NOMO-1 treated with DMSO at 0.1 percent for 48 hours (cell line): ENCODE measurements around the gene DIPK1C.

Experiments
- DNase-seq: peaks from one replicate; lab custom pipeline; 2025; ENCODE audit not compliant: unreplicated experiment; lab: John Stamatoyannopoulos, UW

Gene DIPK1C

GRCh38 chr18:74422541-74422940 lies 34.6 kb downstream of the DIPK1C start:
- DNase-seq, result no peak

DNA sequence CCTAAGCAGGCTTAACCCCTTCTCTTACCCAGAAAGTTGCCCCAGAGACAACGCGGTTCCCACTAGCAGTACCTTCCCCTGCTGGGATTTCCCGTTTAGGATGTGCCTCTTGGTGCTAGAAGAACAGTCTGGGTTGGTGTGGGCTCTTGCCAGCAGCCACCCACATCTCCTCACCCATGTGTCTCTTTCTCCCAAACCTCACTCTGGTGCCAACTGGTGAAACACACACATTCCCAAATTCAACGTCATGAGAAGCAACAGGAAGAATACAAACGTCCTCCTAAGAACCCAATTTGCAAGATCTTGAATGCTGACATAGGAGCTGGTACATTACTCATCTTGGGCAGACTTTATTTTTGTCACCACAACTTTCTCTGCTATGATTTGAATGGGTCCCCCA lies 36.2 kb downstream of the DIPK1C start:
- no peak for DNase-seq

DNA sequence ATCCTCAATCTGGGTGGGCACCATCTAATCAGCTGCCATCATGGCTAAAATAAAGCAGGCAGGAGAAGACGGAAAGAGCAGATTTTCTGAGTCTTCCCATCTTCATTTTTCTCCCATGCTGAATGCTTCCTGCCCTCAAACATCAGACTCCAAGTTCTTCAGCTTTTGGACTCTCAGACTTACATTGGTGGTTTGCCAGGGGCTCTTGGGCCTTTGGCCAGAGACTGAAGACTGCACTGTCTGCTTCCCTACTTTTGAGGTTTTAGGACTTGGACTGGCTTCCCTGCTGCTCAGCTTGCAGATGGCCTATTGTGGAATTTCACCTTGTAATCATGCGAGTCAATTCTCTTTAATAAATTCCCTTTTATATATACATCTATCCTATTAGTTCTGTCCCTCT lies 36.6 kb downstream of the DIPK1C start:
- DNase-seq, result no peak

- DNase-seq, result no peak
Measured at GRCh38 chr18:74419761-74420160, 37.3 kb downstream of the DIPK1C start.

- no peak for DNase-seq
Measured at GRCh38 chr18:74418023-74418422, 39.1 kb downstream of the DIPK1C start.

GRCh38 chr18:74416124-74416523 lies 41.0 kb downstream of the DIPK1C start:
- DNase-seq, result no peak

DNA sequence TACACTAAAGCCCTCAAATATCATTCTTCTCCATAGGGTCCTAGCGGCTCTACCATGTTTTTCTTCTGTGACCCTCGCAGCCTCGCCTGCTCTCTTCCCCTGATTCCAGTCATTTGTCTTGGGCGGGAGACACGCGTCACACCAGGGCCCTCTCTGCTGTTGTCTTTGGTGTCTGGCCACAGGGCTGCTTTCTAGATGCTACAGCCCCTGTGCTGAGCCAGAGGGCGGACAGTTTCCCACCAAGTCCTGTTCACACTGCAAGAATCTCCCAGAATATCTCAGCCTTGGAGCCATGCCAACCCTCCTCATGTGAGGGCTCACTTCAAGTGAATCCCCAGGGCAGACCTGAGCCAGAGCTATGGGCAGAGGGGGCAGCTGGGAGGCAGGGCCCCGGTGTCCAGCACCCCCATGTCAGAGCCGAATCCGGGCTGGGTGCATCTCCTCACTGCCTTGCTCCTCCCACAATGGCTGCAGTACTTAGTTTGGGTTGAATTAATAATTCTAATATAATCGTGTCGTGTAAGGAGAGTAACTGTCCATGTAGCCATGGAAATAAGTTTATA lies 42.1 kb downstream of the DIPK1C start:
- no peak for DNase-seq

GRCh38 chr18:74413836-74414235 lies 43.3 kb downstream of the DIPK1C start:
- DNase-seq, result no peak

DNA sequence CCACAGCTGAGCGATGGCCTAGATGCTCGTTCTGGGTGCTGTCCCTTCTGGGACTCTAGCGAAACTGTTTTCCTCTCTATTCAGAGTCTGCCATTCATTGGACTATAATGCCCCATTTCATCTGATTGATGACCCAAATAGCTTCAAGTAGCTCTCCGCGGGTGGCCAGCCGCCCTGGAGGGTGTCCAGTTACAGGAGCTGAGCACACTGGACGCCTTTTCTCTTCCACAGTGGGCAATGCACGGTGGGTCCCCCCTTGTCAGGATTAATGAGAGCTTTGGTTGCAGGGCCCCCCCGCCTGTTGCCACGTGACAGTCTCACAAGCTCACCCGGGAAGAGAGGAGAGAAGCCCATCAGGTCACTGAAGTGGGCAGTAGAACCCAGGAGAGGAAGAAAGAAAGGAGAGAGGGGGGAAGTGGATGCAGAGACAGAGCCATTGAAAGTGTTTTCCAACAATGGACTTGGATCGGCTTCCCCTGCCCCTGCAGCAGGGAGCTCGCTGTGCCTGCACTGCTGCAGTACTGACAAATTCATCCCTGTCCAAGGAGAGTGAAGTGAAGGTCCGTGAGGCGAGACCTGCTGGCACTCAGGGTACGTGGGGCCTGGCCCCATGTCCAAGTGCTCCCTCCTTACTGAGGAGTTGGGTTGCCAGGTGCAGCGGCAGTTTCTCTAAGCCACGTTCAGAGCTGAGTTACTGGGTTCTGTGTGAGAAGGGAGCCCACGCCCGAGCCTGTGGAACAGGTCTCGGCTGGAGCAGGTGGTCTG lies 44.8 kb downstream of the DIPK1C start:
- DNase-seq, result no peak

DNA sequence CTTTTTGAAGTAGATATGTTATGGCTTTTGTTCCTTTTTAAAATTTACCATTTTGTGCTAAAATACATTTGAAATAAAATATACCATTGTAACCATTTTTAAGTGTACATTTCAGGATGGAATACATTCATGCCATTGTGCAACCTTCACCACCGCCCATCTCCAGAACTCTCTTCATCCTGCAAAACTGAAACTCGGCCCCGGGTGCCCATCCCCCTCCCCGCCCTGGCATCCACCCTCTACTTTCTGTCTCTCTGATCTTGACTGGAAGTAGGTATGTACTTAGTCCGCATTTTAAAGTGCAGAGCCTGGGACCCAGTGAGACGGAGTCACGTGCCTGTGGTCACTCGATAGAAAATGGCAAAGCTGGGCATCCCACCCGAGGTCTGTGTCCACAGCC lies 45.6 kb downstream of the DIPK1C start:
- no peak for DNase-seq

GRCh38 chr18:74410441-74410992 lies 46.6 kb downstream of the DIPK1C start:
- no peak for DNase-seq

- DNase-seq, result peak; percentile 12
Measured at GRCh38 chr18:74407888-74408287, 49.2 kb downstream of the DIPK1C start.

DNA sequence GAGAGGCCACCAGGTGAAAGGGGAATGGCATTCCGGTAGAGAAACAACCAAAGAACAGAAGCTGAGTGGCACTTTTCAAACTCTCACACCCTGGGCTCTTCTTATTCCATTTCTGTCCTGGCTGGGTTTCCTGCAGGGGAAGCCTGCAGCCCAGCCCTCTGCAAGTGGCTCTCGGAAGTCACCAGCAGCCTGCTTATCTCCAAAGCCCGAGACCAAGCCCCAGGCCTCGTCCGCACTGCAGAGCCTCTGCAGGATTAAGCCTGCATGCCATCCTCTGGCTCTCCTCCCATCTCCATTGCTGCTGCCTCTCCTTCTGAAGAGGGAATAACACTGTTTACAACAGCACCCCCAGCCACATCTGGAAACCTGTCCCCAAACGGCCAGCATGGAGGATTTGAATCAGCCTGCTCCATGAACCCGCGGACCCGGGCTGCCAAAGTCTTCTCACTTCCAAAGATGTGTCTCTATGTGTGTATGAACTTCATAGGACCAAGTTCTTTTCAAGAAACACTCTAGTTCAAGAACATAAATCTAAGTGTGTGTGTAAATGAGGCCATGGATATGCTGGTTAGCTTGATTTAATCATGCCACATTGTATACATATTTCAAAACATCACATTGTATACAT lies 54.2 kb downstream of the DIPK1C start:
- DNase-seq, result no peak

- DNase-seq, result no peak
Measured at GRCh38 chr18:74400813-74401212, 56.3 kb downstream of the DIPK1C start.

DNA sequence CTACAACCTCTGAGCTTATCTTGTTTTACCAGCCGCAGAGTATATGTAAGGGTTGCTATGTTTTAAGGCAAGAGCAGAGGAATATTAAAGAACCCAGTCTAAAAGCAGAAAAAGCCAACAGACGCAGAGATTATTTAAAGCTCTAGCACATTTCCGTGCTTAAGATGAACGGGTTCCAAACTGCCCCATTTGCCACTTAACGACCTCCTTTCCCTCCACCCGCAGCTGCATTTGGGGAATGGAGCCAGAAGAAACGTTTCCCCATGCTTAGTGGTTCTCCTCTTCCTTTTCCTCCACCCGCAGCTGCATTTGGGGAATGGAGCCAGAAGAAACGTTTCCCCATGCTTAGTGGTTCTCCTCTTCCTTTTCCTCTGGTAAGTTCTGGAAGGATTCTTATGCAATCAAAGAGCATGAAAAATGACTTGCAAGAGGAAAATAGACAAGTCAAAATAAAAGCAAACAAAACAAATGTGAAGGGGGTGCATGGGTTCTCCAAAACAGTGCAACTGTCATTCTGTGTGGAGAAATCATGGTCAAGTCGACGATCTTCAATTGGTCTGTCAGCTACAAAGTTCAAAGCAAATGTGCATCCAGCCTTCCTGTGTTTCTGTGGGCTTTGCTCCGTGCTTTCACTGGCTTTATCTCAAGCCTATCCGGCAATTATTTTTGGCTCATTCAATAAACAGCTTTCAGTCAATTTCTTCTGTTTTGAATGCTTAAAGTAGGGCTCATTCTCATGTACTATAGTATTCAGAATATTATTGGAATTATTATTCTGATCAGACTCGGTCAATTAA lies 57.8 kb downstream of the DIPK1C start:
- peak; percentile 41 for DNase-seq

- DNase-seq, result no peak
Measured at GRCh38 chr18:74397572-74397971, 59.5 kb downstream of the DIPK1C start.

DNA sequence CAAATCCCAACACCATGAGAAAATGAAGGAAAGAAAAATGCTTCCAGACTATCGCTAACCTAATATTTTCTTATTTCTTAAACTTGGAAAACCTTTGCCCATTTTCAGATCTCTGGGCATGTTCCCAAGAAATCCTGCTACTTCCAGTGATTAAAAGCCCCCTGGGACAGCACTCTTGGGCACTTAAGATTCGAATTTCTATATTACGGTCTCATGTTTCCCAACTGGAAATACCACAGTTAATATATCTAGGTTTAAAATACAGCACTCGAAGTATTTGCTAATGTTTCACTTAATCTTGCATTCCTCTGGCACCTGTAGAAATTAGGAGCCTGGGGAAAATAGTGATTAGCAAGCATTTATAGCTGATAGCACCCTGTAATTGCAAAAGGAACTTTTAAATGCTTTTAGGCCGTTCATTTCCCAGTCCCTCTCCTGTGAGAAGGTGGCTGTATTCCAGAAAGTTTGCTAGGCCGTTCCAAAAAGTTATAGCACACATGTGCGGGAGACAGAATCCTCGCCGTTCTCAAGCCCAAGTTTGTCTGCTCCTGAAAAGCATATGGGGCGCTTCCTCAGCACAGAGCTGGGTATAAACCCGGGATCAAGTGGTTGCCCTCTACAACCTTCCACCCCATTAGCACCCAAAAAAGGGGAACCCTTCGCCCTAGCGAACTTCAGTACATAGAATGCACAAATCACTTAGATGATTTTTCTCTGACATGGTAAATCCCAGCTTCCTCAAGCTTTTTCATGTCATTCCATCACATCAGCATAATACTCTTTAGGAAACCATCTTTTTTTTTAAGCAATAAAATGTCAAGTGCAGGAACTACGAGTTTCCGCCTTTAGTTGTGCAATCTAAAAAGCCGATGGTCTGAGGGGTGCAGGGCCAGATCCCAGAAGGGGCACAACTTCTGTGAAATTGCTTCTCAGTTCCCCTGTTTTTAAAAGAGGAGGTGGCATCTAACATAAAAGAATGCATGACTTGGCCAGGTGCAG lies 60.6 kb downstream of the DIPK1C start:
- peak; percentile 60 for DNase-seq

GRCh38 chr18:74395648-74396154 lies 61.4 kb downstream of the DIPK1C start:
- DNase-seq, result no peak

GRCh38 chr18:74395006-74395405 lies 62.1 kb downstream of the DIPK1C start:
- DNase-seq, result no peak

DNA sequence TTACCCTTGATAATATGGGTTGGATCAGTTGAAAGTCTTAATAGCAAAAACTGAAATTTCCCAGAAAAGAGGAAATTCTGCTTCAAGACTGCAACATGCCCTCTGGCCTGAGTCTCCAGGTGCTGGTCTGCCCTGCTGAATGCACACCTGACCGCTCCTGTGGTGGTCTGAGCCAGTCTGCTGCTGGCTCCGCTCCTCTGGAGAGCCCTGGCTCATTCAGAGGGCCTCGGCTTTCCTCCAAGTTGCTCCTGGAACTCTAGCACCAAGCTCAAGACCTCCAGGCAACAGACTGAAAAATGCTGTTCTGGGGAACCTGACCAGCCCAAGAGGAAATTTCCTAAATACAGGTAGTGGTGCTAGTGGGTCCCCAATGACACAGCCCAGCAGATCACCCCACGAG lies 64.8 kb downstream of the DIPK1C start:
- DNase-seq, result no peak
